ENCODE results near the gene LPAR1. TPM values are rescaled to one million over a fixed set of nuclear protein-coding genes. Genes with fewer than 3 reads are reported as not detected.

Gene LPAR1
- total RNA-seq, 1 experiment from 2014 or later: 4.9 TPM

GRCh38 chr9:110918316-110919049 lies 119.8 kb downstream of the LPAR1 start (continued):
- TF ChIP-seq, protein P1, sequence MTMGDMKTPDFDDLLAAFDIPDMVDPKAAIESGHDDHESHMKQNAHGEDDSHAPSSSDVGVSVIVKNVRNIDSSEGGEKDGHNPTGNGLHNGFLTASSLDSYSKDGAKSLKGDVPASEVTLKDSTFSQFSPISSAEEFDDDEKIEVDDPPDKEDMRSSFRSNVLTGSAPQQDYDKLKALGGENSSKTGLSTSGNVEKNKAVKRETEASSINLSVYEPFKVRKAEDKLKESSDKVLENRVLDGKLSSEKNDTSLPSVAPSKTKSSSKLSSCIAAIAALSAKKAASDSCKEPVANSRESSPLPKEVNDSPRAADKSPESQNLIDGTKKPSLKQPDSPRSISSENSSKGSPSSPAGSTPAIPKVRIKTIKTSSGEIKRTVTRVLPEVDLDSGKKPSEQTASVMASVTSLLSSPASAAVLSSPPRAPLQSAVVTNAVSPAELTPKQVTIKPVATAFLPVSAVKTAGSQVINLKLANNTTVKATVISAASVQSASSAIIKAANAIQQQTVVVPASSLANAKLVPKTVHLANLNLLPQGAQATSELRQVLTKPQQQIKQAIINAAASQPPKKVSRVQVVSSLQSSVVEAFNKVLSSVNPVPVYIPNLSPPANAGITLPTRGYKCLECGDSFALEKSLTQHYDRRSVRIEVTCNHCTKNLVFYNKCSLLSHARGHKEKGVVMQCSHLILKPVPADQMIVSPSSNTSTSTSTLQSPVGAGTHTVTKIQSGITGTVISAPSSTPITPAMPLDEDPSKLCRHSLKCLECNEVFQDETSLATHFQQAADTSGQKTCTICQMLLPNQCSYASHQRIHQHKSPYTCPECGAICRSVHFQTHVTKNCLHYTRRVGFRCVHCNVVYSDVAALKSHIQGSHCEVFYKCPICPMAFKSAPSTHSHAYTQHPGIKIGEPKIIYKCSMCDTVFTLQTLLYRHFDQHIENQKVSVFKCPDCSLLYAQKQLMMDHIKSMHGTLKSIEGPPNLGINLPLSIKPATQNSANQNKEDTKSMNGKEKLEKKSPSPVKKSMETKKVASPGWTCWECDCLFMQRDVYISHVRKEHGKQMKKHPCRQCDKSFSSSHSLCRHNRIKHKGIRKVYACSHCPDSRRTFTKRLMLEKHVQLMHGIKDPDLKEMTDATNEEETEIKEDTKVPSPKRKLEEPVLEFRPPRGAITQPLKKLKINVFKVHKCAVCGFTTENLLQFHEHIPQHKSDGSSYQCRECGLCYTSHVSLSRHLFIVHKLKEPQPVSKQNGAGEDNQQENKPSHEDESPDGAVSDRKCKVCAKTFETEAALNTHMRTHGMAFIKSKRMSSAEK (CRISPR knock-in tag; IDR thresholded peaks at IDR 0.05; ENCODE audit: borderline replicate concordance): no peak

DNA sequence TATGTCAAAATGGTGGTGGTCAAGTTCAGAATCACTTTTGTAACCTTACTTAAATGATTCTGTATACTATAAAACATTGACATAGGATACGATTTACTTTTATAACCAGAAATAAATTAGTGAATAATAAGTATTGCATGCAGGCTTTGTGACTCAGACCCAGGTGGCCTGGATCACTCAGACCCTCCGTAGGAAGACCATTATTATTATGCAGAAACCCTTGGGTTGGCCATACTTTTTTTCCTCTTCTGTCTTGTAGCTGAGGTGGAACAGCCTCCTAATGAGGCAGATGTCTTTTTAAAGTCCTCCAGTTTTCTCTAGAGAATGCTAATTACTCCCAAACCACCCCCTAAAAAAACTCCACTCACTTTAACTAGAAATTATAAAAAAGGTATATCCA lies 121.9 kb downstream of the LPAR1 start:
- H3K36me3 Mint-ChIP-seq: peaks cover 2% of the 10 kb centered on the region
- H3K9me3 Mint-ChIP-seq: peaks cover 25% of the 10 kb centered on the region
- peaks cover 9% of the 10 kb centered on the region for H3K4me1 Mint-ChIP-seq
- CTCF ChIA-PET: no interaction called here
- no peak for ATAC-seq
- H3K27me3 Mint-ChIP-seq (ENCODE audit: low read depth): no peaks in the 10 kb centered on the region
- no peak overlapping the region for H3K27ac Mint-ChIP-seq
- no peak for DNase-seq (ENCODE audit: low spot score)
- POLR2A ChIA-PET: no interaction called here
- no peak overlapping the region for H3K4me3 Mint-ChIP-seq
- TF ChIP-seq ZNF423 (CRISPR knock-in tag; IDR thresholded peaks at IDR 0.05): no peak
- TF ChIP-seq, protein P1 (CRISPR knock-in tag; IDR thresholded peaks at IDR 0.05; ENCODE audit: borderline replicate concordance): no peak
- TF ChIP-seq TP53 (CRISPR knock-in tag; IDR thresholded peaks at IDR 0.05): no peak
- TF ChIP-seq, protein P2, sequence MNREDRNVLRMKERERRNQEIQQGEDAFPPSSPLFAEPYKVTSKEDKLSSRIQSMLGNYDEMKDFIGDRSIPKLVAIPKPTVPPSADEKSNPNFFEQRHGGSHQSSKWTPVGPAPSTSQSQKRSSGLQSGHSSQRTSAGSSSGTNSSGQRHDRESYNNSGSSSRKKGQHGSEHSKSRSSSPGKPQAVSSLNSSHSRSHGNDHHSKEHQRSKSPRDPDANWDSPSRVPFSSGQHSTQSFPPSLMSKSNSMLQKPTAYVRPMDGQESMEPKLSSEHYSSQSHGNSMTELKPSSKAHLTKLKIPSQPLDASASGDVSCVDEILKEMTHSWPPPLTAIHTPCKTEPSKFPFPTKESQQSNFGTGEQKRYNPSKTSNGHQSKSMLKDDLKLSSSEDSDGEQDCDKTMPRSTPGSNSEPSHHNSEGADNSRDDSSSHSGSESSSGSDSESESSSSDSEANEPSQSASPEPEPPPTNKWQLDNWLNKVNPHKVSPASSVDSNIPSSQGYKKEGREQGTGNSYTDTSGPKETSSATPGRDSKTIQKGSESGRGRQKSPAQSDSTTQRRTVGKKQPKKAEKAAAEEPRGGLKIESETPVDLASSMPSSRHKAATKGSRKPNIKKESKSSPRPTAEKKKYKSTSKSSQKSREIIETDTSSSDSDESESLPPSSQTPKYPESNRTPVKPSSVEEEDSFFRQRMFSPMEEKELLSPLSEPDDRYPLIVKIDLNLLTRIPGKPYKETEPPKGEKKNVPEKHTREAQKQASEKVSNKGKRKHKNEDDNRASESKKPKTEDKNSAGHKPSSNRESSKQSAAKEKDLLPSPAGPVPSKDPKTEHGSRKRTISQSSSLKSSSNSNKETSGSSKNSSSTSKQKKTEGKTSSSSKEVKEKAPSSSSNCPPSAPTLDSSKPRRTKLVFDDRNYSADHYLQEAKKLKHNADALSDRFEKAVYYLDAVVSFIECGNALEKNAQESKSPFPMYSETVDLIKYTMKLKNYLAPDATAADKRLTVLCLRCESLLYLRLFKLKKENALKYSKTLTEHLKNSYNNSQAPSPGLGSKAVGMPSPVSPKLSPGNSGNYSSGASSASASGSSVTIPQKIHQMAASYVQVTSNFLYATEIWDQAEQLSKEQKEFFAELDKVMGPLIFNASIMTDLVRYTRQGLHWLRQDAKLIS (CRISPR knock-in tag; IDR thresholded peaks at IDR 0.05; ENCODE audit: borderline replicate concordance): no peak
- TF ChIP-seq ZNF263 (CRISPR knock-in tag; IDR thresholded peaks at IDR 0.05; ENCODE audit: low read depth): no peak
- TF ChIP-seq SOX15 (CRISPR knock-in tag; IDR thresholded peaks at IDR 0.05): no peak
- TF ChIP-seq, protein P3, sequence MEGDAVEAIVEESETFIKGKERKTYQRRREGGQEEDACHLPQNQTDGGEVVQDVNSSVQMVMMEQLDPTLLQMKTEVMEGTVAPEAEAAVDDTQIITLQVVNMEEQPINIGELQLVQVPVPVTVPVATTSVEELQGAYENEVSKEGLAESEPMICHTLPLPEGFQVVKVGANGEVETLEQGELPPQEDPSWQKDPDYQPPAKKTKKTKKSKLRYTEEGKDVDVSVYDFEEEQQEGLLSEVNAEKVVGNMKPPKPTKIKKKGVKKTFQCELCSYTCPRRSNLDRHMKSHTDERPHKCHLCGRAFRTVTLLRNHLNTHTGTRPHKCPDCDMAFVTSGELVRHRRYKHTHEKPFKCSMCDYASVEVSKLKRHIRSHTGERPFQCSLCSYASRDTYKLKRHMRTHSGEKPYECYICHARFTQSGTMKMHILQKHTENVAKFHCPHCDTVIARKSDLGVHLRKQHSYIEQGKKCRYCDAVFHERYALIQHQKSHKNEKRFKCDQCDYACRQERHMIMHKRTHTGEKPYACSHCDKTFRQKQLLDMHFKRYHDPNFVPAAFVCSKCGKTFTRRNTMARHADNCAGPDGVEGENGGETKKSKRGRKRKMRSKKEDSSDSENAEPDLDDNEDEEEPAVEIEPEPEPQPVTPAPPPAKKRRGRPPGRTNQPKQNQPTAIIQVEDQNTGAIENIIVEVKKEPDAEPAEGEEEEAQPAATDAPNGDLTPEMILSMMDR (IDR thresholded peaks at IDR 0.05): no peak
- TF ChIP-seq GRHL2 (CRISPR knock-in tag; IDR thresholded peaks at IDR 0.05; ENCODE audit: insufficient replicate concordance, severe bottlenecking): no peak
- no peak for TF ChIP-seq JAZF1 (CRISPR knock-in tag; IDR thresholded peaks at IDR 0.05)
- TF ChIP-seq ATF1 (CRISPR knock-in tag; IDR thresholded peaks at IDR 0.05): no peak
- TF ChIP-seq, protein P4, sequence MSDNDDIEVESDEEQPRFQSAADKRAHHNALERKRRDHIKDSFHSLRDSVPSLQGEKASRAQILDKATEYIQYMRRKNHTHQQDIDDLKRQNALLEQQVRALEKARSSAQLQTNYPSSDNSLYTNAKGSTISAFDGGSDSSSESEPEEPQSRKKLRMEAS (CRISPR knock-in tag; IDR thresholded peaks at IDR 0.05): no peak
- no peak for TF ChIP-seq ATF2 (CRISPR knock-in tag; IDR thresholded peaks at IDR 0.05; ENCODE audit: borderline replicate concordance, low read depth)
- no peak for TF ChIP-seq PRRX2 (CRISPR knock-in tag; IDR thresholded peaks at IDR 0.05)
- no peak for TF ChIP-seq JUN (CRISPR knock-in tag; IDR thresholded peaks at IDR 0.05)
- TF ChIP-seq ZNF317 (CRISPR knock-in tag; IDR thresholded peaks at IDR 0.05; ENCODE audit: borderline replicate concordance, low read depth): no peak
